Esophagus squamous epithelium (tissue), 4 donors: Measurements from ENCODE around the gene PLD6.

ENCODE experiments used
- CTCF ChIP-seq, 6 experiments: fragments of 450-650 bp in 4 of 6; fragments of 200-600 bp in 2 of 6; sonication (generic) in 2 of 6; IDR thresholded peaks; one replicate each; pipeline ENCODE4 v1.5.1; 2016 to 2019; ENCODE audit warnings: antibody characterized with exemption in 6 of 6, mild to moderate bottlenecking in 4 of 6, moderate library complexity in 4 of 6
- POLR2A ChIP-seq, 4 donors: fragments of 450-650 bp; IDR thresholded peaks; one replicate each; pipeline ENCODE4 v1.6.1; 2017; ENCODE audit warnings: antibody characterized with exemption in 4 of 4, mild to moderate bottlenecking in 4 of 4, moderate library complexity in 3 of 4

GRCh38 chr17:17201271-17201670 is 4.9 kb downstream of the PLD6 start:
- TF ChIP-seq CTCF (IDR thresholded peaks at IDR 0.05): no peak
- no peak for TF ChIP-seq POLR2A (IDR thresholded peaks at IDR 0.05)
